ENCODE data around the gene KCTD7. TPM values are rescaled to one million over a fixed set of nuclear protein-coding genes. Genes with fewer than 3 reads are reported as not detected.
A peak's percentile ranks its signal among the peaks of the same experiment; 100 is the strongest.

KCTD7 gene
- total and polyA plus RNA-seq, 2 of the 13 experiments (the other 11 are each of a cell fraction or from before 2014, with no cell fraction given) = 7.3 to 13.5 TPM

DNA sequence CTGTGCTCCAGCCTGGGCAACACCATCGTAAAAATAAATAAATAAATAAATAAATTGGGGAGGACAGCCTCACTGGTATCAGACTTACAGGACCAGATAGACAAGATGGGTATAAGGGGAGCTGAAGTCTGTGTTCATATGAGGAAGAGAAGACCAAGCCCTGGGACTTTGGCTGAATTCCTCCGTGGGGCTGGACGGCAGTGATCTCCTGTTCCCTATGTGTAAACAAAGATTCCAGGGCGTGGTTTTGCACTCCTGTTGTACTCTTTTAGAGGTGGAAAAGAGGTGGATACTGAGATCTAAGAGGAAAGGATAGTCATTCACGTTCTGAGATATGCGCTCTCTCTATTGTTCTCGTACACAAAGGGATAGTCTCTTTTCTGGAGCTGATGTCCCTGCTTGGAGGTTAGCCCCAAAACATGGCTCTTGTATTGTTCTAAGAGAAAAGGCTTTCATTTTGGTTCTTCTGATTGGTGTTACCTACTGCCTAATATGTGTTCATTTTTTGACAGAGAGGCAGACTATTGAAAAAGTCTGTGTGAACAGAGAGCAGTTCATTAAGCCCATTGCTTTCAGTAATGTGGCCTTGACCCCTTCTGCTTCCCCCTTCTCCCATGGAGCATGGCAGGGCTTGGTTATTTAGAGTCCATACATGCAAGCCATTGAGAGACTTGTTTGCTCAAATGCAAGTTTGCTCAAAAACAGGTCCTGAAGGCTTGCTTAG, 12.3 kb downstream of the KCTD7 start (continued):
- TF ChIP-seq ZNF430 (CRISPR knock-in tag; IDR thresholded peaks at IDR 0.05) (0 out of 2 replicates have a peak, but pooled peaks have one; percentile 23), SOX5 (CRISPR knock-in tag; IDR thresholded peaks at IDR 0.05; ENCODE audit: borderline replicate concordance) (peak; percentile 23; the same call in 1 of the 2 replicates), MEIS2 (CRISPR knock-in tag; IDR thresholded peaks at IDR 0.05) (no peak), HMG20A (CRISPR knock-in tag; IDR thresholded peaks at IDR 0.05; ENCODE audit: borderline replicate concordance) (0 out of 2 replicates have a peak, but pooled peaks have one; percentile 19), NCOR1 (IDR thresholded peaks at IDR 0.05; ENCODE audit: borderline replicate concordance, low read length) (no peak), SIX1 (CRISPR knock-in tag; IDR thresholded peaks at IDR 0.05; ENCODE audit: borderline replicate concordance) (peak; percentile 48; the same call in 1 of the 2 replicates), SALL1 (CRISPR knock-in tag; IDR thresholded peaks at IDR 0.05) (peak; percentile 58; the same call in 1 of the 2 replicates), HDAC2 (CRISPR knock-in tag; IDR thresholded peaks at IDR 0.05) (peak; percentile 27; the same call in 1 of the 2 replicates), CAMTA2 (CRISPR knock-in tag; IDR thresholded peaks at IDR 0.05; ENCODE audit: borderline replicate concordance) (no peak), ZMYM4 (CRISPR knock-in tag; IDR thresholded peaks at IDR 0.05) (peak; percentile 21; the same call in 1 of the 2 replicates), ZNF614 (CRISPR knock-in tag; IDR thresholded peaks at IDR 0.05; ENCODE audit: borderline replicate concordance) (0 out of 2 replicates have a peak, but pooled peaks have one; percentile 17), KAT8 (CRISPR knock-in tag; IDR thresholded peaks at IDR 0.05) (peak; percentile 39; the same call in 1 of the 2 replicates)
- TF ChIP-seq, protein P1, sequence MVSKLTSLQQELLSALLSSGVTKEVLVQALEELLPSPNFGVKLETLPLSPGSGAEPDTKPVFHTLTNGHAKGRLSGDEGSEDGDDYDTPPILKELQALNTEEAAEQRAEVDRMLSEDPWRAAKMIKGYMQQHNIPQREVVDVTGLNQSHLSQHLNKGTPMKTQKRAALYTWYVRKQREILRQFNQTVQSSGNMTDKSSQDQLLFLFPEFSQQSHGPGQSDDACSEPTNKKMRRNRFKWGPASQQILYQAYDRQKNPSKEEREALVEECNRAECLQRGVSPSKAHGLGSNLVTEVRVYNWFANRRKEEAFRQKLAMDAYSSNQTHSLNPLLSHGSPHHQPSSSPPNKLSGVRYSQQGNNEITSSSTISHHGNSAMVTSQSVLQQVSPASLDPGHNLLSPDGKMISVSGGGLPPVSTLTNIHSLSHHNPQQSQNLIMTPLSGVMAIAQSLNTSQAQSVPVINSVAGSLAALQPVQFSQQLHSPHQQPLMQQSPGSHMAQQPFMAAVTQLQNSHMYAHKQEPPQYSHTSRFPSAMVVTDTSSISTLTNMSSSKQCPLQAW (CRISPR knock-in tag; IDR thresholded peaks at IDR 0.05) = no peak
- TF ChIP-seq, protein P2, sequence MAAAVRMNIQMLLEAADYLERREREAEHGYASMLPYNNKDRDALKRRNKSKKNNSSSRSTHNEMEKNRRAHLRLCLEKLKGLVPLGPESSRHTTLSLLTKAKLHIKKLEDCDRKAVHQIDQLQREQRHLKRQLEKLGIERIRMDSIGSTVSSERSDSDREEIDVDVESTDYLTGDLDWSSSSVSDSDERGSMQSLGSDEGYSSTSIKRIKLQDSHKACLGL (CRISPR knock-in tag; IDR thresholded peaks at IDR 0.05) = no peak
- TF ChIP-seq, protein P3, sequence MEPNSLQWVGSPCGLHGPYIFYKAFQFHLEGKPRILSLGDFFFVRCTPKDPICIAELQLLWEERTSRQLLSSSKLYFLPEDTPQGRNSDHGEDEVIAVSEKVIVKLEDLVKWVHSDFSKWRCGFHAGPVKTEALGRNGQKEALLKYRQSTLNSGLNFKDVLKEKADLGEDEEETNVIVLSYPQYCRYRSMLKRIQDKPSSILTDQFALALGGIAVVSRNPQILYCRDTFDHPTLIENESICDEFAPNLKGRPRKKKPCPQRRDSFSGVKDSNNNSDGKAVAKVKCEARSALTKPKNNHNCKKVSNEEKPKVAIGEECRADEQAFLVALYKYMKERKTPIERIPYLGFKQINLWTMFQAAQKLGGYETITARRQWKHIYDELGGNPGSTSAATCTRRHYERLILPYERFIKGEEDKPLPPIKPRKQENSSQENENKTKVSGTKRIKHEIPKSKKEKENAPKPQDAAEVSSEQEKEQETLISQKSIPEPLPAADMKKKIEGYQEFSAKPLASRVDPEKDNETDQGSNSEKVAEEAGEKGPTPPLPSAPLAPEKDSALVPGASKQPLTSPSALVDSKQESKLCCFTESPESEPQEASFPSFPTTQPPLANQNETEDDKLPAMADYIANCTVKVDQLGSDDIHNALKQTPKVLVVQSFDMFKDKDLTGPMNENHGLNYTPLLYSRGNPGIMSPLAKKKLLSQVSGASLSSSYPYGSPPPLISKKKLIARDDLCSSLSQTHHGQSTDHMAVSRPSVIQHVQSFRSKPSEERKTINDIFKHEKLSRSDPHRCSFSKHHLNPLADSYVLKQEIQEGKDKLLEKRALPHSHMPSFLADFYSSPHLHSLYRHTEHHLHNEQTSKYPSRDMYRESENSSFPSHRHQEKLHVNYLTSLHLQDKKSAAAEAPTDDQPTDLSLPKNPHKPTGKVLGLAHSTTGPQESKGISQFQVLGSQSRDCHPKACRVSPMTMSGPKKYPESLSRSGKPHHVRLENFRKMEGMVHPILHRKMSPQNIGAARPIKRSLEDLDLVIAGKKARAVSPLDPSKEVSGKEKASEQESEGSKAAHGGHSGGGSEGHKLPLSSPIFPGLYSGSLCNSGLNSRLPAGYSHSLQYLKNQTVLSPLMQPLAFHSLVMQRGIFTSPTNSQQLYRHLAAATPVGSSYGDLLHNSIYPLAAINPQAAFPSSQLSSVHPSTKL (CRISPR knock-in tag; IDR thresholded peaks at IDR 0.05) = peak; percentile 51
- TF ChIP-seq, protein P4, sequence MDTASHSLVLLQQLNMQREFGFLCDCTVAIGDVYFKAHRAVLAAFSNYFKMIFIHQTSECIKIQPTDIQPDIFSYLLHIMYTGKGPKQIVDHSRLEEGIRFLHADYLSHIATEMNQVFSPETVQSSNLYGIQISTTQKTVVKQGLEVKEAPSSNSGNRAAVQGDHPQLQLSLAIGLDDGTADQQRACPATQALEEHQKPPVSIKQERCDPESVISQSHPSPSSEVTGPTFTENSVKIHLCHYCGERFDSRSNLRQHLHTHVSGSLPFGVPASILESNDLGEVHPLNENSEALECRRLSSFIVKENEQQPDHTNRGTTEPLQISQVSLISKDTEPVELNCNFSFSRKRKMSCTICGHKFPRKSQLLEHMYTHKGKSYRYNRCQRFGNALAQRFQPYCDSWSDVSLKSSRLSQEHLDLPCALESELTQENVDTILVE (CRISPR knock-in tag; IDR thresholded peaks at IDR 0.05) = no peak
- TF ChIP-seq, protein P5, sequence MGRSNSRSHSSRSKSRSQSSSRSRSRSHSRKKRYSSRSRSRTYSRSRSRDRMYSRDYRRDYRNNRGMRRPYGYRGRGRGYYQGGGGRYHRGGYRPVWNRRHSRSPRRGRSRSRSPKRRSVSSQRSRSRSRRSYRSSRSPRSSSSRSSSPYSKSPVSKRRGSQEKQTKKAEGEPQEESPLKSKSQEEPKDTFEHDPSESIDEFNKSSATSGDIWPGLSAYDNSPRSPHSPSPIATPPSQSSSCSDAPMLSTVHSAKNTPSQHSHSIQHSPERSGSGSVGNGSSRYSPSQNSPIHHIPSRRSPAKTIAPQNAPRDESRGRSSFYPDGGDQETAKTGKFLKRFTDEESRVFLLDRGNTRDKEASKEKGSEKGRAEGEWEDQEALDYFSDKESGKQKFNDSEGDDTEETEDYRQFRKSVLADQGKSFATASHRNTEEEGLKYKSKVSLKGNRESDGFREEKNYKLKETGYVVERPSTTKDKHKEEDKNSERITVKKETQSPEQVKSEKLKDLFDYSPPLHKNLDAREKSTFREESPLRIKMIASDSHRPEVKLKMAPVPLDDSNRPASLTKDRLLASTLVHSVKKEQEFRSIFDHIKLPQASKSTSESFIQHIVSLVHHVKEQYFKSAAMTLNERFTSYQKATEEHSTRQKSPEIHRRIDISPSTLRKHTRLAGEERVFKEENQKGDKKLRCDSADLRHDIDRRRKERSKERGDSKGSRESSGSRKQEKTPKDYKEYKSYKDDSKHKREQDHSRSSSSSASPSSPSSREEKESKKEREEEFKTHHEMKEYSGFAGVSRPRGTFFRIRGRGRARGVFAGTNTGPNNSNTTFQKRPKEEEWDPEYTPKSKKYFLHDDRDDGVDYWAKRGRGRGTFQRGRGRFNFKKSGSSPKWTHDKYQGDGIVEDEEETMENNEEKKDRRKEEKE (IDR thresholded peaks at IDR 0.05) = no peak

Data from HepG2 (cell line).